Adipose tissue (tissue), 3 donors: ENCODE results near the gene STON2. TPM values are rescaled to one million over a fixed set of nuclear protein-coding genes. Genes with fewer than 3 reads are reported as not detected.

Experiments
- H3K27ac ChIP-seq: one replicate; pipeline ENCODE4 v1.5.1; 2013; ENCODE audit warnings: low read depth, low read length
- WGBS, 3 donors: extraction: QIAGEN DNeasy Blood & Tissue Kit; methylation state at CpG; one replicate each; pipeline ENCODE4 v1.1.7; 2013; 5-methylcytosine and 5-hydroxymethylcytosine counted together
- polyA plus RNA-seq, 3 donors: library from polyadenylated mRNA; stranded (reverse); fragments of 200-250 nt; gene quantifications; one replicate each; pipeline ENCODE4 v1.2.3, GENCODE V29; 2013
- donor health status: healthy with polysubstance abuse.
- donor health status: Bipolar disorder and iron deficiency.
- donor health status: healthy.

STON2 gene
- polyA plus RNA-seq, 3 donors: 0.33 to 7.4 (median 1.1) TPM

- H3K27ac ChIP-seq: peak overlapping the region; percentile 70
- WGBS, 3 donors: 15 to 35% (median 31%) methylated on average over 16 of the region's 16 CpGs
Measured at GRCh38 chr14:81221579-81222102, 178.5 kb downstream of the STON2 start.

- peak within 1 kb of the TSS; percentile 70 for H3K27ac ChIP-seq
- 0 to 1% (median 0%) methylated on average over 73 to 84 of the region's 84 CpGs for WGBS, 3 donors
Measured at GRCh38 chr14:81220830-81221578, 179.1 kb downstream of the STON2 start, which contains the start of gene GTF2A1. Gene GTF2A1 (minus strand): TSS chr14:81220959. CDS start chr14:81220518, 441 bp downstream.

- 0 to 1% (median 0%) methylated on average over 8 to 13 of the region's 13 CpGs for WGBS, 3 donors
- H3K27ac ChIP-seq: no peak overlapping the region
Measured at GRCh38 chr14:81220580-81220829, 179.6 kb downstream of the STON2 start.

- peak overlapping the region; percentile 53 for H3K27ac ChIP-seq
- WGBS, 3 donors: 1 to 3% (median 1%) methylated on average over 48 to 79 of the region's 84 CpGs
Measured at GRCh38 chr14:81219759-81220579, 180.2 kb downstream of the STON2 start.

GRCh38 chr14:81219210-81219758 lies 180.8 kb downstream of the STON2 start:
- peak overlapping the region; percentile 53 for H3K27ac ChIP-seq

GRCh38 chr14:81211844-81212243 lies 188.3 kb downstream of the STON2 start:
- H3K27ac ChIP-seq: no peak overlapping the region
- WGBS, 3 donors: 22 to 38% (median 35%) methylated on average over 2 of the region's 2 CpGs

More at GRCh38 chr14:81219210-81219758, 180.8 kb downstream of the STON2 start:
- 0 to 1% (median 0%) methylated on average over 29 of the region's 29 CpGs for WGBS, 3 donors

Other genes with a start within 250 kb of the STON2 start
- 1 to 10 TPM; 4.1 to 9.2 (median 6.4) TPM for gene GTF2A1, start 179.4 kb downstream of the STON2 start, polyA plus RNA-seq
- 10 to 100 TPM in 2 of 3 donors, 1 to 10 TPM in 1; 8.9 to 81.7 (median 21.0) TPM for gene SEL1L, start 133.5 kb upstream of the STON2 start, polyA plus RNA-seq